IPS-15b (cell line): ENCODE measurements around the gene COL18A1.
"Not testable (repeated sequence)": the region's sequence is repeated elsewhere in the genome, so short reads cannot be mapped to it uniquely, and the experiment has no call there.

ENCODE experiments used
- H3K27me3 ChIP-seq: one replicate; pipeline ENCODE4 v1.6.1; 2013; ENCODE audit warnings: low read length; ENCODE audit not compliant: control insufficient read depth, insufficient read depth
- H3K36me3 ChIP-seq: one replicate; pipeline ENCODE4 v1.6.1; 2013; ENCODE audit warnings: low read length; ENCODE audit not compliant: control insufficient read depth, insufficient read depth
- H3K4me1 ChIP-seq: one replicate; pipeline ENCODE4 v1.6.1; 2013; ENCODE audit warnings: mild to moderate bottlenecking, low read length; ENCODE audit not compliant: control insufficient read depth, insufficient read depth
- H3K4me3 ChIP-seq: one replicate; pipeline ENCODE4 v1.5.1; 2013; ENCODE audit warnings: low read depth, low read length
- H3K9ac ChIP-seq: one replicate; pipeline ENCODE4 v1.6.1; 2013; ENCODE audit warnings: low read depth, mild to moderate bottlenecking, low read length
- H3K9me3 ChIP-seq: one replicate; pipeline ENCODE4 v1.6.1; 2013; ENCODE audit warnings: mild to moderate bottlenecking, low read length; ENCODE audit not compliant: control insufficient read depth, insufficient read depth

Gene COL18A1

DNA sequence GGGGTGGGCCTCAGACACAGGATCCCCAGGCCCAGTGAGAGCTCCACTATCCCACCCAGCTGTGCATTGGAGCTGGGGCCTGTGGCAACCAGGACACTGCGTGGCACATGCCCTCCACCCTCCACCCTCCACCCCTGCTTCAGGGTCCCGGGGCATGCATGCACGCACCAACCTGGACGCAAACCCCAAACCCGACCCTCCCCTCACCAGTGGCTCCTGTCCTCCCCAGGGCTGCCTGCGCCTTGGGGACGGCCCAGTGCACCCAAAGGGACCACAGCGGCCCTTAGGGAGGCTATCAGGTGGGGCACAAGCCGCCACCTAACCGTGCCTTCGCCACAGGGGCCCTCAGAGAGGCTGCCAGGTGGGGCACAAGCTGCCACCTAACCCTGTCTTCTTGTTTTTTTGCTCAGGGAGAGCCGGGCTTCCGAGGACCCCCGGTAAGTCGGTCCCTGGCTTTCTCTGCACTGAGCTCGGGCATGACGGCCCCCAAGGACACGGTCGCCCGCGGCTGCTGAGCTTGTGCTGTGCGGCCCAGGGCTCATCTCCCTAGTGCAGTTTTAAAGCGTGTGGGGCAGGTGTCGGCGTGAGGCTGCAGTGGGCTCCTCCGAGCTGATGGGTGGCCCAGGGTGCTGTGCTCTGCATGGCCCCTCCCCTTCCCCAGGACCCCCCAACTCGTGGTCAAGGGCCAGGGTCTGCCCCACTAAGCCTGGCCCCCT is 89.3 kb downstream of the COL18A1 start:
- no peaks in the 10 kb centered on the region for H3K27me3 ChIP-seq
- no peaks in the 10 kb centered on the region for H3K9me3 ChIP-seq
- no peak overlapping the region for H3K4me3 ChIP-seq
- H3K4me1 ChIP-seq: no peaks in the 10 kb centered on the region
- no peak overlapping the region for H3K9ac ChIP-seq
- peaks cover 62% of the 10 kb centered on the region for H3K36me3 ChIP-seq

- H3K27me3 ChIP-seq: no peaks in the 10 kb centered on the region
- H3K9me3 ChIP-seq: no peaks in the 10 kb centered on the region
- peaks cover 67% of the 10 kb centered on the region for H3K36me3 ChIP-seq
- no peaks in the 10 kb centered on the region for H3K4me1 ChIP-seq
- H3K4me3 ChIP-seq: no peak overlapping the region
- H3K9ac ChIP-seq: no peak overlapping the region
Measured at GRCh38 chr21:45494851-45495680, 90.1 kb downstream of the COL18A1 start.

DNA sequence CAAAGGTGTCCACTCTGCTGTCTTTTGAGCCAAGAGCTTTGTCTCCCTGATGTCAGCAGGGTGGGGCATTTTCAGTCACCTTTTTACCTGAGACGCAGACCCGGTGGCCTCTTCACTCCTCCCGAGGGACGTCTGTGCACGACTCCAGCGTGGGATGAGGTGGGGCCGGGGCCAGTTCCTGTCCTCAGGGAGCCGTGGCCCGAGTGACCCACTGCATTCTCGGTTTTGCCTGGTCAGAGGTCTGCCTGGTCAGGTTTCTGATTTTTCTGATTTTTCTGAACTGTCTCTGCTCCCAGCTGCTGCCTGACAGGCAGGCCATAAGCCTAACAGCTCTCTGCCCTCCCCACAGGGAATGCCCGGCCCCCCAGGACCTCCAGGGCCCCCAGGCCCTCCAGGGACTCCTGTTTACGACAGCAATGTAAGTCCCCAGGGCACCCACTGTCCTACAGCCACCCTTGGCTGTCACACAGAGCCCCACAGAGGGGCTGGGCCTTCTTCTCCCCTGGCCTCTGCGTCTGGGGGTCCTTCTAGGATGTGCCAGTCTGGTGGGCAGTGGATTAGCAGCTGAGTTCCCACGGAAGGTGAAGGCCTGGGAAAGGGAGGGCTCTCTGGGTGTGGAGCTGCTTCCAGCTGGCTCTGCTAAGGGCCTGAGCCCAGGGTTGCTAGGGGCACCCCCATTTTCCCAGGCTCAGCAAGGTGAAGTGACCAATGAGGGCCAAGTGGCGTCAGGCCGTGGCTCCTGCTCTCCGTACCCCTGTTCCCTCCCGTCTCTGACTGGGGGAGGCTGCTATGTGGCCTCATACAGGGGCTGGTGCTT is 91.4 kb downstream of the COL18A1 start:
- Histone ChIP-seq H3K9me3 (no peaks in the 10 kb centered on the region), H3K36me3 (peaks cover 63% of the 10 kb centered on the region), H3K4me1 (no peaks in the 10 kb centered on the region), H3K4me3 (no peak overlapping the region), H3K27me3 (no peaks in the 10 kb centered on the region), H3K9ac (no peak overlapping the region)

- no peaks in the 10 kb centered on the region for H3K4me1 ChIP-seq
- H3K36me3 ChIP-seq: peaks cover 59% of the 10 kb centered on the region
- H3K9me3 ChIP-seq: no peaks in the 10 kb centered on the region
- no peaks in the 10 kb centered on the region for H3K27me3 ChIP-seq
- H3K4me3 ChIP-seq: no peak overlapping the region
- no peak overlapping the region for H3K9ac ChIP-seq
Measured at GRCh38 chr21:45496968-45497845, 92.2 kb downstream of the COL18A1 start.

DNA sequence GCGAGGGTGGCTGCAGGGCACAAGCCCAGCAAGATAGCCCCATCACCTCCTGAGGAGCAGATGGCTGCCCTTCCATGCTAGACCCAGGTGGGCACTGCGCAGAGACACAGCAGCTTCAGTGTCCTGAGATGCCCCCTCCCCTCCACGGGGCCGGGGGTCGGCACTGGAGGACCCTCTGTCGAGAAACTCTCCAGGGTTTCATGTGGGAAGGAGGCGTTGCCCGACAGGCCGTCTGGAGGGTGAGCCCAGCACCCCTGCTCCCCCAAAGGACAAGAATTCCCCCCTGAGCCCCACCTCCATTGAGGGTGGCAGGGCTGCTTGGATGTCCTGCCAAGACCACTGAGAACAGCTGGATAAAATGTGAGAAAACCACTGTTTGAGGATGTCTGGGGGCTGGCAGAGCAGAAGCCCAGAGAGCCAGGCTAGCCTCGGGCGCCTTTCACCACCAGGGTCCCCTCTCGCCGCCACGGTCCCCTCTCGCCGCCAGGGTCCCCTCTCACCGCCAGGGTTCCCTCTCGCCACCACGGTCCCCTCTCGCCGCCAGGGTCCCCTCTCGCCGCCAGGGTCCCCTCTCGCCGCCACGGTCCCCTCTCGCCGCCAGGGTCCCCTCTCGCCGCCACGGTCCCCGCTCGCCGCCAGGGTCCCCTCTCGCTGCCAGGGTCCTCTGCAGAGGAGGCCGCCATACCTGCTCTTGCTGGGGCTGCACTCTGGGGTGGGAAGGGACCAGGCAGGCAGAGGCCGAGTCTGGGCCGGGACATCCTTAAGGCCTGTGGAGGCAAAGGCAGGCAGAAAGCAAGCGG is 93.1 kb downstream of the COL18A1 start:
- Histone ChIP-seq H3K36me3 (peaks cover 58% of the 10 kb centered on the region), H3K9me3 (no peaks in the 10 kb centered on the region), H3K4me1 (no peaks in the 10 kb centered on the region), H3K9ac (no peak overlapping the region), H3K4me3 (no peak overlapping the region), H3K27me3 (no peaks in the 10 kb centered on the region)

DNA sequence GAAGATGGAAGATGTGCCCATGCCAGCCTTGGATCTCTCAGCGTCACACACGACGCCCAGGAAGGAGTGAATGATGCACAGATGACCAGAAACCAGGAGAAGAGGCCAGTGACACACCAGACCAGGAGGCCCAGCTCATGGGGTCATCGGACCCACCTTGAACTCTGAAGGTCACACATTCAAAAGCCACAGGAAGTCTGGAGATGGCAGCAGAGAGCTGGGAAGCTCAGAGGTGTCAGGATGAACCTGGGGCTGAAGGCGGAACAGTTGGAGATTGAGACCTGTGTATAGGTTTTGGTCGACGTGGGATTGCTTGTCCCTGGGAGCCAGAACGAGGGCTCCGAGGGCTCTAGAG is 93.7 kb downstream of the COL18A1 start:
- H3K9me3 ChIP-seq: no peaks in the 10 kb centered on the region
- H3K4me1 ChIP-seq: no peaks in the 10 kb centered on the region
- H3K4me3 ChIP-seq: no peak overlapping the region
- peaks cover 55% of the 10 kb centered on the region for H3K36me3 ChIP-seq
- H3K27me3 ChIP-seq: no peaks in the 10 kb centered on the region
- H3K9ac ChIP-seq: no peak overlapping the region

DNA sequence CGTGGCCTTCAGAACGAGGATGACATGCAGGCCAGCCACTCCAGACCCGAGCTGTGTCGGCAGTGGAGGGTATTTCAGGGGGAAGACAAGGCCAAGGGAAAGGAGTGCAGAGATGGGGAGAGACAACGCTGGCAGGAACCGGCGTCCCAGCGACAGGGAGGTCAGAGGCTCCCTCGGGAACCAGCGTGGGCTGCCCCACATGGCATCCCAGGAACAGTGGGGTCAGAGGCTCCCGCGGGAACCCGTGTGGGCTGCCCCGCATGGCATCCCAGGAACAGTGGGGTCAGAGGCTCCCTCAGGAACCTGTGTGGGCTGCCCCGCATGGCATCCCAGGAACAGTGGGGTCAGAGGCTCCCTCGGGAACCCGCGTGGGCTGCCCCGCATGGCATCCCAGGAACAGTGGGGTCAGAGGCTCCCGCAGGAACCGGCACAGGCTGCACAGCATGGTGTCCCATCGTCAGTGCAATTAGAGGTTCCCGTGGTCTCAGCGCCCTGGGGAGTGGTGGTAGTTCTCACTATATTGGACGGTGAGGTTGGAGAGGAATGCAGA is 94.3 kb downstream of the COL18A1 start:
- Histone ChIP-seq H3K4me3 (no peak overlapping the region), H3K9ac (no peak overlapping the region), H3K9me3 (no peaks in the 10 kb centered on the region), H3K36me3 (peaks cover 51% of the 10 kb centered on the region), H3K4me1 (no peaks in the 10 kb centered on the region), H3K27me3 (no peaks in the 10 kb centered on the region)

GRCh38 chr21:45499970-45500577 is 95.1 kb downstream of the COL18A1 start:
- Histone ChIP-seq H3K27me3 (no peaks in the 10 kb centered on the region), H3K4me3 (no peak overlapping the region), H3K36me3 (peaks cover 50% of the 10 kb centered on the region), H3K9me3 (no peaks in the 10 kb centered on the region), H3K9ac (no peak overlapping the region), H3K4me1 (no peaks in the 10 kb centered on the region)

DNA sequence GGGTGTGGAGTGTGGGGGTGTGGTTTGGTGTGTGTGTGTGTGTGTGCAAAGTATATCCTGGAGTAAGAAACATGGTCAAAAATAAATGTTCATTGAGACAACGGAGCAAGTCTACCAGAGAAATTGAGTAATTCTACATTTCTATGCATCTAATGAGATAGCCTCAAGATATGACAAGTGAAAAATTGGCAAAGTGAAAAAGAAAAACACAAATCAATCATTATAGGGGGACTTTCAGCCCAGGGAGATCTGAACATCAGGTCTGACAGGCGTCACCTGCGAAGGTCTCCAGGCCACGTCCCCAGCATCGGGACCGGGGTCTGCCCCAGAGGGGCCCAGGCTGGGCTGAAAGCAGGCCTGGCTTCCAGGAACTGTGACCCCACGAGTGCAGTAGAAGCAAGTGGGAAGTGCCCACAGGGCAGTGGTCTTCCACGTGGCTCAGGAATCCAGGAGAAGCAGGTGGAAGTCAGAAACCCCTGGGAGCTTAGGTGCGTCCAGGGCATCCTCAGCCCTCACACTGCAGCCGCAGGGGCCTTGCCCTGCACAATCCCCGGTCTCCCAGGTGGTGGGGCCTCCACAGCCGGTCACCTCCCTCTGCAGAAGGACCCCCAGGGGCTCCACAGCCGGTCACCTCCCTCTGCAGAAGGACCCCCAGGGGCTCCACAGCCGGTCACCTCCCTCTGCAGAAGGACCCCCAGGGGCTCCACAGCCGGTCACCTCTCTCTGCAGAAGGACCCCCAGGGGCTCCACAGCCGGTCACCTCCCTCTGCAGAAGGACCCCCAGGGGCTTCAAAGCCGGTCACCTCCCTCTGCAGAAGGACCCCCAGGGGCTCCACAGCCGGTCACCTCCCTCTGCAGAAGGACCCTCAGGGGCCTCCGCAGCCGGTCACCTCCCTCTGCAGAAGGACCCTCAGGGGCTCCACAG is 96.4 kb downstream of the COL18A1 start:
- peaks cover 42% of the 10 kb centered on the region for H3K36me3 ChIP-seq

More for the DNA sequence above, 96.4 kb downstream of the COL18A1 start:
- not testable (repeated sequence) for H3K9me3 ChIP-seq, H3K9ac ChIP-seq, H3K4me1 ChIP-seq, H3K27me3 ChIP-seq, H3K4me3 ChIP-seq
